HCT116 (cell line): ENCODE measurements around the gene EPYC. TPM values are rescaled to one million over a fixed set of nuclear protein-coding genes. Genes with fewer than 3 reads are reported as not detected.

Experiments
- ATAC-seq: fragments of 200-7000 bp; cut with Tn5 transposase; 2 replicates; pipeline ENCODE4 v1.9.1; 2020; ENCODE audit warnings: mild to moderate bottlenecking, moderate library complexity
- BruUV-seq: library from RNA; stranded (reverse); fragments of 400-500 nt; replicated peaks from 2 replicates; lab custom pipeline; 2021; lab: Mats Ljungman, UMichigan
- CTCF ChIA-PET: fragments of 300-600 bp; sonication (Branson Sonifier 250); formaldehyde crosslinking; loops from one replicate; lab custom pipeline; 2021; ENCODE audit warnings: antibody characterized with exemption; lab: Charles Lee
- POLR2A ChIA-PET: fragments of 300-600, 350-600 bp; sonication (Branson Sonifier 250); formaldehyde crosslinking; loops from one replicate; lab custom pipeline; 2021; ENCODE audit warnings: antibody characterized with exemption; lab: Charles Lee
- RAD21 ChIA-PET, 2 experiments: fragments of 300-600 bp; sonication (Branson Sonifier 250); formaldehyde crosslinking; loops; one replicate each; lab custom pipeline; 2023; ENCODE audit warnings: low total read pairs in 2 of 2; ENCODE audit not compliant: uncharacterized antibody in 2 of 2, unreplicated experiment in 2 of 2, low non-redundant PET in 1 of 2; lab: Charles Lee
- DNase-seq: peaks from one replicate; pipeline ENCODE4 v3.0.0-alpha.2; 2010; ENCODE audit warnings: low read depth, low spot score
- H2AFZ ChIP-seq: fragments of 200-600 bp; shearing (Covaris generic), sonication (generic); 2 replicates; pipeline ENCODE4 v1.6.1; 2017; ENCODE audit warnings: low read depth, mixed run types, mixed read lengths, antibody characterized with exemption, low read length; ENCODE audit not compliant: poor library complexity, severe bottlenecking
- H3K27ac ChIP-seq: 2 replicates; pipeline ENCODE4 v1.5.1; 2012; ENCODE audit warnings: low read depth, low read length
- H3K27me3 ChIP-seq: fragments of 200-600 bp; sonication (generic); 2 replicates; pipeline ENCODE4 v1.6.1; 2016; ENCODE audit warnings: mixed run types, low read length, mixed read lengths; ENCODE audit not compliant: insufficient read depth
- H3K36me3 ChIP-seq, 2 experiments: fragments of 200-500 bp in 1 of 2; fragments of 200-600 bp in 1 of 2; sonication (Bioruptor generic) in 1 of 2; sonication (generic) in 1 of 2; 2 replicates each; pipeline versions ENCODE4 v1.5.1 to v1.6.1; 2014 to 2016; ENCODE audit warnings: low read length in 2 of 2, inconsistent platforms in 1 of 2, mixed read lengths in 1 of 2, mixed run types in 1 of 2; ENCODE audit not compliant: insufficient read depth in 2 of 2, control insufficient read depth in 1 of 2
- H3K4me1 ChIP-seq, 2 experiments: fragments of 200-600 bp in 1 of 2; sonication (generic) in 1 of 2; 2 replicates each; pipeline versions ENCODE4 v1.5.1 to v1.6.1; 2012 to 2017; ENCODE audit warnings: low read length in 2 of 2, inconsistent platforms in 1 of 2, mild to moderate bottlenecking in 1 of 2, mixed read lengths in 1 of 2, mixed run types in 1 of 2, moderate library complexity in 1 of 2; ENCODE audit not compliant: insufficient read depth in 2 of 2, control insufficient read depth in 1 of 2
- H3K4me2 ChIP-seq: fragments of 200-600 bp; sonication (generic); 2 replicates; pipeline ENCODE4 v1.6.1; 2017; ENCODE audit warnings: mixed run types, low read length, mixed read lengths
- H3K4me3 ChIP-seq, 2 experiments: fragments of 200-600 bp in 1 of 2; sonication (generic) in 1 of 2; replicated peaks in 1 of 2; 2 replicates each; pipeline ENCODE4 v1.5.1; 2011 to 2016; ENCODE audit warnings: low read length in 2 of 2, control low read depth in 1 of 2, low read depth in 1 of 2, mild to moderate bottlenecking in 1 of 2, mixed read lengths in 1 of 2, mixed run types in 1 of 2
- H3K79me2 ChIP-seq: fragments of 200-600 bp; sonication (generic); 2 replicates; pipeline ENCODE4 v1.6.1; 2017; ENCODE audit warnings: mild to moderate bottlenecking, mixed run types, low read length, moderate library complexity, mixed read lengths; ENCODE audit not compliant: insufficient read depth
- H3K9ac ChIP-seq: fragments of 200-600 bp; sonication (generic); 2 replicates; pipeline ENCODE4 v1.6.1; 2016; ENCODE audit warnings: low read length, mixed read lengths
- H3K9me2 ChIP-seq: fragments of 200-600 bp; sonication (generic), shearing (Covaris generic); 2 replicates; pipeline ENCODE4 v1.6.1; 2017; ENCODE audit warnings: mixed run types, mild to moderate bottlenecking, moderate library complexity; ENCODE audit not compliant: insufficient read depth
- H3K9me3 ChIP-seq, 2 experiments: fragments of 200-500 bp in 1 of 2; fragments of 200-600 bp in 1 of 2; sonication (Bioruptor generic) in 1 of 2; sonication (generic) in 1 of 2; 2 replicates each; pipeline ENCODE4 v1.6.1; 2014 to 2017; ENCODE audit warnings: low read length in 2 of 2, mixed read lengths in 2 of 2, inconsistent platforms in 1 of 2, low read depth in 1 of 2, mild to moderate bottlenecking in 1 of 2, mixed run types in 1 of 2, moderate library complexity in 1 of 2; ENCODE audit not compliant: control insufficient read depth in 1 of 2, insufficient read depth in 1 of 2
- H4K20me1 ChIP-seq: fragments of 200-600 bp; sonication (generic), shearing (Covaris generic); 2 replicates; pipeline ENCODE4 v1.6.1; 2017; ENCODE audit warnings: mixed run types, mild to moderate bottlenecking, moderate library complexity; ENCODE audit not compliant: insufficient read depth
- EGR1 ChIP-seq: IDR thresholded peaks from 2 replicates; pipeline ENCODE4 v1.6.1; 2012; ENCODE audit warnings: low read depth
- ELF1 ChIP-seq: IDR thresholded peaks from 2 replicates; pipeline ENCODE4 v1.6.1; 2012; ENCODE audit warnings: low read depth, borderline replicate concordance
- EZH2 ChIP-seq: fragments of 200-600 bp; sonication (generic); IDR thresholded peaks from 2 replicates; pipeline ENCODE4 v1.6.1; 2017; ENCODE audit warnings: antibody characterized with exemption, mixed run types
- FOSL1 ChIP-seq: IDR thresholded peaks from 2 replicates; pipeline ENCODE4 v1.6.1; 2012; ENCODE audit warnings: low read depth
- POLR2A ChIP-seq: IDR thresholded peaks from 2 replicates; pipeline ENCODE4 v1.7.0; 2011; ENCODE audit warnings: borderline replicate concordance; ENCODE audit not compliant: insufficient read depth, insufficient read length; ENCODE audit errors: extremely low read depth
- POLR2AphosphoS5 ChIP-seq: IDR thresholded peaks from 2 replicates; pipeline ENCODE4 v1.6.1; 2011; ENCODE audit warnings: mild to moderate bottlenecking, low read depth, low read length, moderate library complexity
- RAD21 ChIP-seq: IDR thresholded peaks from 2 replicates; pipeline ENCODE4 v1.6.1; 2012; ENCODE audit warnings: low read depth, mild to moderate bottlenecking
- SP1 ChIP-seq: IDR thresholded peaks from 2 replicates; pipeline ENCODE4 v1.6.1; 2012; ENCODE audit warnings: low read depth
- TCF7L2 ChIP-seq: IDR thresholded peaks from 2 replicates; pipeline ENCODE4 v1.7.0; 2011; ENCODE audit warnings: borderline replicate concordance, inconsistent platforms; ENCODE audit not compliant: insufficient read depth, insufficient read length; ENCODE audit errors: extremely low read depth
- YY1 ChIP-seq: IDR thresholded peaks from 2 replicates; pipeline ENCODE4 v1.6.1; 2011; ENCODE audit warnings: low read length, low read depth, moderate library complexity, mild to moderate bottlenecking; ENCODE audit not compliant: insufficient replicate concordance; ENCODE audit errors: extremely low read depth
- ZNF274 ChIP-seq: fragments of 200-500 bp; sonication (Bioruptor generic); IDR thresholded peaks from 2 replicates; pipeline ENCODE4 v1.6.1; 2014; ENCODE audit warnings: mild to moderate bottlenecking, low read depth, low read length, inconsistent platforms
- intact Hi-C: fragments of 100-400 bp; cut with micrococcal nuclease; formaldehyde crosslinking; loops from 2 replicates; pipeline ENCODE4 v1.10.0; 2022
- total RNA-seq: library from RNA; stranded (reverse); gene quantifications from one replicate; pipeline ENCODE4 v1.2.1, GENCODE V29; 2021; ENCODE audit not compliant: unreplicated experiment
- TF ChIP-seq, protein P1 (sequence below): IDR thresholded peaks from 2 replicates; pipeline ENCODE4 v1.6.1; 2012
- TF ChIP-seq, protein P2 (sequence below): IDR thresholded peaks from 2 replicates; pipeline ENCODE4 v1.6.1; 2011; ENCODE audit warnings: mild to moderate bottlenecking, low read length, moderate library complexity; ENCODE audit not compliant: insufficient replicate concordance; ENCODE audit errors: extremely low read depth
- TF ChIP-seq, protein P3 (sequence below): IDR thresholded peaks from 2 replicates; pipeline ENCODE4 v1.6.1; 2012
- TF ChIP-seq, protein P4 (sequence below), 3 experiments: fragments of 200-600 bp in 1 of 3; sonication (generic) in 1 of 3; IDR thresholded peaks in 2 of 3; conservative IDR thresholded peaks in 1 of 3; 2 replicates each; pipeline ENCODE4 v1.5.1; 2012 to 2017; ENCODE audit warnings: low read depth in 2 of 3, low read length in 2 of 3, antibody characterized with exemption in 1 of 3, borderline replicate concordance in 1 of 3, control low read depth in 1 of 3, mild to moderate bottlenecking in 1 of 3, mixed read lengths in 1 of 3, mixed run types in 1 of 3, moderate library complexity in 1 of 3; ENCODE audit not compliant: insufficient read depth in 1 of 3
- TF ChIP-seq, protein P5 (sequence below): IDR thresholded peaks from 2 replicates; pipeline ENCODE4 v1.6.1; 2012; ENCODE audit warnings: low read depth

The EPYC gene
- total RNA-seq, 1 experiment from 2014 or later = not detected

DNA sequence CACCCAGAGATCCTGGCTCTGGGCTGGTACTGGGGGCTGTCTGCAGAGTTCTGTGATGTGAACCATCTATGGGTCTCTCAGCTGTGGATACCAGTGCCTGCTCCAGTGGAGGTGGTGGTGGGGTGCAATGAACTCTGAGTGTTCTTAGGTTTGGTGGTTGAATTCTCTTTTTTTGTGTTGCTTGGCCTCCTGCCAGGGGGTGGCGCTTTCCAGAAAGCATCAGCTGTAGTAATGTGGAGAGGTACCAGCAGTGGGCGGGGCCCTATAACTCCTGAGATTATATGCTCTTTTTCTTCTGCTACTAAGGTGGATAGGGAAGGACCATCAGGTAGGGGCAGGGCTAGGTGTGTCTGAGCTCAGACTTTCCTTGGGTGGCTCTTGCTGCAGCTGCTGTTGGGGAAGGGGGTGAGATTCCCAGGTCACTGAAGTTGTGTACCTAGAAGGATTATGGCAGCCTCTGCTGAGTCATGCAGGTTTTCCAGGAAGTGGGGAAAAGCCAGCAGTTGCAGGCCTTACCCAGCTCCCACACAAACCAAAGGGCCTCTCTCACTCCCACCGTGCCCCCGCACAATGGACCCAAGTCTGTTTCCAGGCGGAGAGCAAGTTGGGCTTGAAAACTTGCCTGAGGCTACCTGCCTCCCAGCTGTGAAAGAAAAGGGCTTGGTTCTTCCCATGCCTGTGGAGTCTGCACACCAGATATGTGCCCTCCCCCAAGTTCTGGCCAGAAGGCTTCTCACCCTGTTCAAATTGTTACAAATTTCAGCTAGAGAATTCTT, 68.4 kb downstream of the EPYC start:
- Histone ChIP-seq H3K4me1 (peaks cover 0 to 12% of the 10 kb centered on the region in 2 experiments; a peak in 3 of 4 replicates), H3K4me3 (no peak overlapping the region), H3K4me2 (no peak overlapping the region), H4K20me1 (no peaks in the 10 kb centered on the region), H3K27ac (no peak overlapping the region), H3K9me3 (no peaks in the 10 kb centered on the region), H3K9ac (no peak overlapping the region), H3K27me3 (no peaks in the 10 kb centered on the region), H2AFZ (no peak overlapping the region), H3K36me3 (no peaks in the 10 kb centered on the region), H3K79me2 (no peaks in the 10 kb centered on the region), H3K9me2 (no peaks in the 10 kb centered on the region)
- DNase-seq (no peak), ATAC-seq (no peak)
- ChIA-PET POLR2A (no interaction called here), RAD21 (no interaction called here), CTCF (interaction anchor here (2.4 kb wide), 1 partner anchor 9 kb away, joined by 10 read pairs; no protein-coding TSS in a partner anchor)
- TF ChIP-seq, protein P1, sequence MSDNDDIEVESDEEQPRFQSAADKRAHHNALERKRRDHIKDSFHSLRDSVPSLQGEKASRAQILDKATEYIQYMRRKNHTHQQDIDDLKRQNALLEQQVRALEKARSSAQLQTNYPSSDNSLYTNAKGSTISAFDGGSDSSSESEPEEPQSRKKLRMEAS = no peak
- TF ChIP-seq ELF1 = no peak
- no peak for TF ChIP-seq POLR2A
- TF ChIP-seq EGR1 = no peak
- TF ChIP-seq, protein P2, sequence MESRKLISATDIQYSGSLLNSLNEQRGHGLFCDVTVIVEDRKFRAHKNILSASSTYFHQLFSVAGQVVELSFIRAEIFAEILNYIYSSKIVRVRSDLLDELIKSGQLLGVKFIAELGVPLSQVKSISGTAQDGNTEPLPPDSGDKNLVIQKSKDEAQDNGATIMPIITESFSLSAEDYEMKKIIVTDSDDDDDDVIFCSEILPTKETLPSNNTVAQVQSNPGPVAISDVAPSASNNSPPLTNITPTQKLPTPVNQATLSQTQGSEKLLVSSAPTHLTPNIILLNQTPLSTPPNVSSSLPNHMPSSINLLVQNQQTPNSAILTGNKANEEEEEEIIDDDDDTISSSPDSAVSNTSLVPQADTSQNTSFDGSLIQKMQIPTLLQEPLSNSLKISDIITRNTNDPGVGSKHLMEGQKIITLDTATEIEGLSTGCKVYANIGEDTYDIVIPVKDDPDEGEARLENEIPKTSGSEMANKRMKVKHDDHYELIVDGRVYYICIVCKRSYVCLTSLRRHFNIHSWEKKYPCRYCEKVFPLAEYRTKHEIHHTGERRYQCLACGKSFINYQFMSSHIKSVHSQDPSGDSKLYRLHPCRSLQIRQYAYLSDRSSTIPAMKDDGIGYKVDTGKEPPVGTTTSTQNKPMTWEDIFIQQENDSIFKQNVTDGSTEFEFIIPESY = no peak
- no peak for TF ChIP-seq EZH2
- no peak for TF ChIP-seq ZNF274
- TF ChIP-seq POLR2AphosphoS5 = no peak
- TF ChIP-seq FOSL1 = no peak
- TF ChIP-seq, protein P3, sequence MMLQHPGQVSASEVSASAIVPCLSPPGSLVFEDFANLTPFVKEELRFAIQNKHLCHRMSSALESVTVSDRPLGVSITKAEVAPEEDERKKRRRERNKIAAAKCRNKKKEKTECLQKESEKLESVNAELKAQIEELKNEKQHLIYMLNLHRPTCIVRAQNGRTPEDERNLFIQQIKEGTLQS = no peak
- TF ChIP-seq TCF7L2 = no peak
- no peak for TF ChIP-seq YY1
- TF ChIP-seq RAD21 = no peak
- TF ChIP-seq SP1 = no peak
- TF ChIP-seq, protein P4, sequence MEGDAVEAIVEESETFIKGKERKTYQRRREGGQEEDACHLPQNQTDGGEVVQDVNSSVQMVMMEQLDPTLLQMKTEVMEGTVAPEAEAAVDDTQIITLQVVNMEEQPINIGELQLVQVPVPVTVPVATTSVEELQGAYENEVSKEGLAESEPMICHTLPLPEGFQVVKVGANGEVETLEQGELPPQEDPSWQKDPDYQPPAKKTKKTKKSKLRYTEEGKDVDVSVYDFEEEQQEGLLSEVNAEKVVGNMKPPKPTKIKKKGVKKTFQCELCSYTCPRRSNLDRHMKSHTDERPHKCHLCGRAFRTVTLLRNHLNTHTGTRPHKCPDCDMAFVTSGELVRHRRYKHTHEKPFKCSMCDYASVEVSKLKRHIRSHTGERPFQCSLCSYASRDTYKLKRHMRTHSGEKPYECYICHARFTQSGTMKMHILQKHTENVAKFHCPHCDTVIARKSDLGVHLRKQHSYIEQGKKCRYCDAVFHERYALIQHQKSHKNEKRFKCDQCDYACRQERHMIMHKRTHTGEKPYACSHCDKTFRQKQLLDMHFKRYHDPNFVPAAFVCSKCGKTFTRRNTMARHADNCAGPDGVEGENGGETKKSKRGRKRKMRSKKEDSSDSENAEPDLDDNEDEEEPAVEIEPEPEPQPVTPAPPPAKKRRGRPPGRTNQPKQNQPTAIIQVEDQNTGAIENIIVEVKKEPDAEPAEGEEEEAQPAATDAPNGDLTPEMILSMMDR (IDR thresholded peaks at IDR 0.05 in 2 of 3, conservative IDR thresholded peaks at IDR 0.05 in 1 of 3; ENCODE audit: borderline replicate concordance in 1 of 3, insufficient read depth in 1 of 3, low read depth in 2 of 3, low read length in 2 of 3) = no peak
- TF ChIP-seq, protein P5, sequence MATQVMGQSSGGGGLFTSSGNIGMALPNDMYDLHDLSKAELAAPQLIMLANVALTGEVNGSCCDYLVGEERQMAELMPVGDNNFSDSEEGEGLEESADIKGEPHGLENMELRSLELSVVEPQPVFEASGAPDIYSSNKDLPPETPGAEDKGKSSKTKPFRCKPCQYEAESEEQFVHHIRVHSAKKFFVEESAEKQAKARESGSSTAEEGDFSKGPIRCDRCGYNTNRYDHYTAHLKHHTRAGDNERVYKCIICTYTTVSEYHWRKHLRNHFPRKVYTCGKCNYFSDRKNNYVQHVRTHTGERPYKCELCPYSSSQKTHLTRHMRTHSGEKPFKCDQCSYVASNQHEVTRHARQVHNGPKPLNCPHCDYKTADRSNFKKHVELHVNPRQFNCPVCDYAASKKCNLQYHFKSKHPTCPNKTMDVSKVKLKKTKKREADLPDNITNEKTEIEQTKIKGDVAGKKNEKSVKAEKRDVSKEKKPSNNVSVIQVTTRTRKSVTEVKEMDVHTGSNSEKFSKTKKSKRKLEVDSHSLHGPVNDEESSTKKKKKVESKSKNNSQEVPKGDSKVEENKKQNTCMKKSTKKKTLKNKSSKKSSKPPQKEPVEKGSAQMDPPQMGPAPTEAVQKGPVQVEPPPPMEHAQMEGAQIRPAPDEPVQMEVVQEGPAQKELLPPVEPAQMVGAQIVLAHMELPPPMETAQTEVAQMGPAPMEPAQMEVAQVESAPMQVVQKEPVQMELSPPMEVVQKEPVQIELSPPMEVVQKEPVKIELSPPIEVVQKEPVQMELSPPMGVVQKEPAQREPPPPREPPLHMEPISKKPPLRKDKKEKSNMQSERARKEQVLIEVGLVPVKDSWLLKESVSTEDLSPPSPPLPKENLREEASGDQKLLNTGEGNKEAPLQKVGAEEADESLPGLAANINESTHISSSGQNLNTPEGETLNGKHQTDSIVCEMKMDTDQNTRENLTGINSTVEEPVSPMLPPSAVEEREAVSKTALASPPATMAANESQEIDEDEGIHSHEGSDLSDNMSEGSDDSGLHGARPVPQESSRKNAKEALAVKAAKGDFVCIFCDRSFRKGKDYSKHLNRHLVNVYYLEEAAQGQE = no peak
- no TSS peak for BruUV-seq
- intact Hi-C loops = no loop called here
